HG02973 (cell line): ENCODE data around the gene LIPE.
"Not testable (repeated sequence)": the region's sequence is repeated elsewhere in the genome, so short reads cannot be mapped to it uniquely, and the experiment has no call there.

Source experiments
- ATAC-seq: cut with Tn5 transposase; IDR thresholded peaks from one replicate; pipeline ENCODE4 v1.9.1; 2021; ENCODE audit warnings: moderate library complexity; ENCODE audit not compliant: unreplicated experiment

The LIPE gene, protein sequence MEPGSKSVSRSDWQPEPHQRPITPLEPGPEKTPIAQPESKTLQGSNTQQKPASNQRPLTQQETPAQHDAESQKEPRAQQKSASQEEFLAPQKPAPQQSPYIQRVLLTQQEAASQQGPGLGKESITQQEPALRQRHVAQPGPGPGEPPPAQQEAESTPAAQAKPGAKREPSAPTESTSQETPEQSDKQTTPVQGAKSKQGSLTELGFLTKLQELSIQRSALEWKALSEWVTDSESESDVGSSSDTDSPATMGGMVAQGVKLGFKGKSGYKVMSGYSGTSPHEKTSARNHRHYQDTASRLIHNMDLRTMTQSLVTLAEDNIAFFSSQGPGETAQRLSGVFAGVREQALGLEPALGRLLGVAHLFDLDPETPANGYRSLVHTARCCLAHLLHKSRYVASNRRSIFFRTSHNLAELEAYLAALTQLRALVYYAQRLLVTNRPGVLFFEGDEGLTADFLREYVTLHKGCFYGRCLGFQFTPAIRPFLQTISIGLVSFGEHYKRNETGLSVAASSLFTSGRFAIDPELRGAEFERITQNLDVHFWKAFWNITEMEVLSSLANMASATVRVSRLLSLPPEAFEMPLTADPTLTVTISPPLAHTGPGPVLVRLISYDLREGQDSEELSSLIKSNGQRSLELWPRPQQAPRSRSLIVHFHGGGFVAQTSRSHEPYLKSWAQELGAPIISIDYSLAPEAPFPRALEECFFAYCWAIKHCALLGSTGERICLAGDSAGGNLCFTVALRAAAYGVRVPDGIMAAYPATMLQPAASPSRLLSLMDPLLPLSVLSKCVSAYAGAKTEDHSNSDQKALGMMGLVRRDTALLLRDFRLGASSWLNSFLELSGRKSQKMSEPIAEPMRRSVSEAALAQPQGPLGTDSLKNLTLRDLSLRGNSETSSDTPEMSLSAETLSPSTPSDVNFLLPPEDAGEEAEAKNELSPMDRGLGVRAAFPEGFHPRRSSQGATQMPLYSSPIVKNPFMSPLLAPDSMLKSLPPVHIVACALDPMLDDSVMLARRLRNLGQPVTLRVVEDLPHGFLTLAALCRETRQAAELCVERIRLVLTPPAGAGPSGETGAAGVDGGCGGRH

DNA sequence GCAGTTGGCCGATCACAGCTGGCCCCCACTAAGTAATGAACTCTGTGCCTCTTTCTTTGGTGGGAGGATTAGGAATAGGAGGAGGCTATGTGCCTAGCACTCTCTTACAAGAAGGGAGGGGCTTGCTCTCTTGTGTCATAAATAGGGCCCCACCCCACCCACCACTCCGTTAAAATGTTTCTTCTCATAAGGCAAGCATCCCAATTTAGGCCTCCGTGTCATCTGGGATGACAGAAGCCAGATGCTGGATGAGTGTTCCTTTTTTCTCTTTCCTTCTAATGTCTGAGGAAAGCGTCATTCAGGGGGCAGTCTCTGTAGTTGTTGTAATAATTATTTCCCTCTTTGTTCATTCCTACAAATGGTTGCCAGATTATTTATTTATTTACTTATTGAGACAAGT lies at the start of gene LIPE:
Gene LIPE (minus strand): TSS at position 76 of the 400 bp plus-strand sequence. CDS start 239 bp downstream, outside the sequence.
- ATAC-seq = no peak

DNA sequence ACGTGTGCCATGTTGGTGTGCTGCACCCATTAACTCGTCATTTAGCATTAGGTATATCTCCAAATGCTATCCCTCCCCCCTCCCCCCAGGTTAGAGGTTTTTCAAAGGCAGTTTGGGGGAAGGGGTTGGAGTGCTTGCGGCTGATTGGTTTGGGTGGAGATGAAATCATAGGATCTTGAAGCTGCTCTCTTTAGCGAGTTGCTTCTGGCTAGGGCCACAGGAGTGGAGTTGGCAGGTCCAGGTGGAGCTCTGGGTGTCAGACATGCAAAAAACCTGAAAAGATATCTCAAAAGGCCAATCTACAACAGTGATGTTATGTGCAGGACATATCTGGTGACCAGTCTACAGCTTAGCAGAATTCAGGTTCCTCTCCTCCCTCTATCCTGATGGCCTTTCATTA lies 48.2 kb upstream of the LIPE start:
- no peak for ATAC-seq

DNA sequence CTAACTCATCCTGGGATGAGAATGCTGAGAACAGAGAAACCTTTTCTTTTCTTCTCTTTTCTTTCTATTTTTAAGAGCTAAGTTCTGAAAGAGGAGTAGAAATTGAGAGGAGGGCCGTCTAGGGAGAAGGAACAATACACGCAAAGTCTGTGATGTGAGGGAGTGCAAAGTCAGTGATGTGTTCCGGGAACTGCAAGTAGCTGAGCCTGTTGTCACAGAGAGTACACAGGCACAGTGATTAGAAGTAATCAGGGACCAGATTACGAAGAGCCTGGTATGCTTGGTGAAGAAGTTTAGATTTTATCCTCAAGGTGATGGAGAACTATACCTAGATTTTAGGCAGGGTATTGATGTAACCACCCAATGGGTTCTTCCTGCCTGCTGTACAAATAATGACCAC lies 47.6 kb upstream of the LIPE start:
- no peak for ATAC-seq

DNA sequence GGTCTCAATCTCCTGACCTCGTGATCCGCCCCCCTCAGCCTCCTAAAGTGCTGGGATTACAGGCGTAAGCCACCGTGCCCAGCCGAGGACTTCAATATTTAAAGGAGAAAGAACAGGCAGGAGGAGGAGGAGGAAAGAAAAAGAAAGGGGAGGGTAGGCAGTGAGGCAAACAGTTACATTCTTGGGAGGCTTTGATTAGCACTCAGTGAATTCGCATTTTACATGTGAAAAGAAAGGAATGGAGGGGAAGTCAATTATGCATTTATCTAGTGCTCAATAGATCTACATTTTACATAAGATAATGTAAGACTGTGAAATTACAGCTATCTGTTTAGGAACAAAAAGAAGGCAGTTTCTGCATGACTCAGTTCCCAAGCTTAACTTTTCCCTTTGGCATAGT lies 46.5 kb upstream of the LIPE start:
- no peak for ATAC-seq

DNA sequence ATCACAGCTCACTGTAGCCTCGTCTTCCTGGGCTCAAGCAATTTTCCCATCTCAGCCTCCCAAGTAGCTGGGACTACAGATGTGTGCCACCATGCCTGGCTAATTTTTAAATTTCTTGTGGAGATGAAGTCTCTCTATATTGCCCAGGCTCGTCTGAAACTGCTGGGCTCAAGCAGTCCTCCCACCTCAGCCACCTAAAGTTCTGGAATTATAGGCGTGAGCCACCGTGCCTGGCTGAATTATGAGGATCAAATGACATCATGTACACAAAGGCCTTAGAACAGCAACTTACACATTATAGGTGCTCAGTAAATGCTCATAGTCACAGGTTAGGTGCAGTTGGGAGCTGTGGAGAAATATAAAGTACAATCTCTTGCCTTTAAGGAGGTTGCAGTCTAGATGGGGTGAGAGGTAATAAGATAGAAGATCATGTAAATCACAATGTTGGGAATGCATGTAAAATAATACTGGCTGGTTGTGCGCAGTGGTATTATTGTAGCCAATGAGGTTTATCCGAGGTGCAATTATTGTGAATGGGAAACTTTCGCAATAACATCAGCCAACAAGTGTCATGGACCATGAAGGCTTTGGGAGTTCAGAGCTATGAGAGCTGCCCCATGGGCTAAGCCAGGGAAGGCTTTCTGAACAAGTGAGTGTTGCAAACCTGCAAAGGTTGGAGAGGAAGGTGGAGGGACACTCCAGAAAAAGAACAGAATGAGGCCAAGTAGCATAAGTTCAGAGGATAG lies 45.4 kb upstream of the LIPE start:
- ATAC-seq = no peak

DNA sequence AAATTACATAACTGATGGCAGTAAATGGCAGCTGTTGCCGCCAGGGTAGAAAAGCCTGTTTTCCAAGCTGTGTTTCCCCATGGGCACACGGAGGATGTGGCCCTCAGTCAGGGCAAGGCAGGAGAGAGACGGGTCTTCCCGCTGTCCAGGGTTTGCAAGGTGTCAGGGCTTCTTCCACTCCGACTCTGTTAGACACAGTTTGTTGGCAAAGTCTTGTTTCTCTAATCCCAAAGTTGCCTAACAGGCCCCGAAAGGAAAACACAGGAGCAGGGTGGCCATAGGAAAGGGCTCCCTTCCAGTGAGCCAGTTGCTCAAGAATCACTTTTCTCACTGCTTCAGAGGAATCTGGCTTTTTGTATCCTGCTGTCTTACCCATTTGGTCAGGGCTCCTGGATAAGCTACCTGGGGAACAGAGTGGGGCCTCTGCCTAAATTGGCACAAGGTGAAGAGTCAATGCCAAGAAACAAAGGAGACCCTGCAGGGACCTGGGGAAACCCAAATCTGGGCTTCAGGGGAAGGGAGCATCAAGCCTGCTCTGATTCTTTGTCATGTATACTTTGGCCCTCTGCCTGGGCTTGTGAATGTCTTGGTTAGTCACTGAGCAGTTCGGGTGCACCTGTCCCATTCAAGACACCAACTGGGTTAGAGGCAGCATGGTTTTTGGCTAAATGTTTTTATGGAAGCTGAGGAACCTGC lies 44.5 kb upstream of the LIPE start:
- no peak for ATAC-seq

DNA sequence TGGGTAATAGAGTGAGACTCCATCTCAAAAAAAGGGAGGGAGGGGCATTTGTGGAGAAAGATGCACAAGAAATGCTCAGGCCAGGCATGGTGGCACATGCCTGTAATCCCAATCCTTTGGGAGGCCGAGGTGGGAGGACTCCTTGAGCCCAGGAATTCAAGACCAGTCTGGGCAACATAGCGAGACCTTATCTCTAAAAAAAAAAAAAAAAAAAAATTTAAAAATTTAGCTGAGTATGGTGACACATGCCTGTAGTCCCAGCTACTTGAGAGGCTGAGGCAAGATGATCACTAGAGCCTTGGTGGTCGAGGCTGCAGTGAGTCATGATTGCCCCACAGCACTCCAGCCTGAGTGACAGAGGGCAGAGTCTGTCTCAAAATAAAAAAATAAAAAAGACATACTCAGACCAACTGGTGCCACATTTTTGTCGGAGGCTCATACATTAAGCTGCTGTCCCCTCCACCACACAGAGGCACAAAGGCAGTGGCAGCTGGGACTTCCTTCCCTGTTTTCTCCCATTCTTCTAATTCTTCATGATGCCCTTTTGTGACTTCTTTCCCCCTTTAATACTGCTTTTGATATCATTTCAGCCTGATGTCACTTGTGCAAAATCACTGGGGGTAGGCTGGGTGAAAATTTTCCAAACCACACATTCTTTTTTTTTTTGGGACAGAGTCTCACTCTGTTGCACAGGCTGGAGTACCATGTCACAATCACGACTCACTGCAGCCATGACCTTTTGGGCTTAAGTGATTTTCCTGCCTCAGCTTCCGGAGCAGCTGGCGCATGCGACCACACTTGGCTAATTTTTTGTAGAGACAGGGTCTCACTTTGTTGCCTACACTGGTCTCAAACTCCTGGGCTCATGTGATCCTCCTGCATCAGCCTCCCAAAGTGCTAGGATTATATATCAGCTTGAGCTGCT lies 42.4 kb upstream of the LIPE start:
- no peak for ATAC-seq

DNA sequence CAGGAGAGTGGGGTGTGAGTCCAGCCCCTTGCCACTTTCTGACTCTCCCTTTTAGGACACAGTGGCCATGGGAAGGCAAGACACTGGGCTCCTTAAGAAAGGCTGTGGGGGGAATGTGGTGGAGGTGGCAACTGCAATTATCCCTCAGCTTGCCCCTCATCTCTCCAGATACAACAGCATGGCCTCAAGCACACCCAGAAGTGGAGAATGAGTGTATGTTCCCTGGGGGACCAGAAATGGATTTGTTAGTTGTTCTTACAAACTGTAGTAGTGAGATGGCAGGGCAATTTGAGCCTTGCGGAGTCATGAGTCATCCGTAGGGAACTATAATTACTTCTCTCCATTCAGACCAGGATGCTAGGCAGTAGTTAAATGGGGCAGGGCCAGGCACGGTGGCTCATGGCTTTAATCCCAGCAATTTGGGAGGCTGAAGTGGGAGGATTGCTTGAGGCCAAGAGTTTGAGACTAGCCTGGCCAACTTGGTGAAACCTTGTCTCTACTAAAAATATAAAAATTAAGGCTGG lies 41.1 kb upstream of the LIPE start:
- ATAC-seq = no peak

DNA sequence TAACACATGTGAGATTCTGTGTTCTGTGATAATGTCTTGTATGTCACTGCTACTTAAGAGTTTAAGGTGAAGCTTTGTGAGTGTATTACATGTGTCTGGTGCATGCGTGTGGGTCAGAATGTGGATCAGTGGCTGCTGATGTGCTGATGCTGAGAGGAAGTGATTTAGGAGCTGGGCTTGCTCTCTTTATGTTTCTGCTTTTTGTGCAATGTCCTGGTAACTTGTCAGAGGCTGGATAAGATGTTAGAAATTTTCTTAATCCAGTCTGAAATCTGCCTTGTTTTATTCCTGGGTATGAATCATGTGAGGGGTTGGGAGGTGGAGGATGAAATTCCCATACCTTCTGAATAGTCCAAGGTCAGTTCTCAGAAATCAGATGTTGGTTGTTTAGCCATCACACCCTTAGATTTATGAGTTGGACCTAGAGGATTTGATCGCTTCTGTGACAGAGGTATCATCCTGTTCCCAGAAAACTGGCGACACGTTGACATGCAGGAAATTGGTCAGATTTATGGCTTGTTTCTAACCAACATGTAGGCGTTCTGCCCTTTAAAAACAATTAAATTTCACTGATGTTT lies 40.1 kb upstream of the LIPE start:
- no peak for ATAC-seq

DNA sequence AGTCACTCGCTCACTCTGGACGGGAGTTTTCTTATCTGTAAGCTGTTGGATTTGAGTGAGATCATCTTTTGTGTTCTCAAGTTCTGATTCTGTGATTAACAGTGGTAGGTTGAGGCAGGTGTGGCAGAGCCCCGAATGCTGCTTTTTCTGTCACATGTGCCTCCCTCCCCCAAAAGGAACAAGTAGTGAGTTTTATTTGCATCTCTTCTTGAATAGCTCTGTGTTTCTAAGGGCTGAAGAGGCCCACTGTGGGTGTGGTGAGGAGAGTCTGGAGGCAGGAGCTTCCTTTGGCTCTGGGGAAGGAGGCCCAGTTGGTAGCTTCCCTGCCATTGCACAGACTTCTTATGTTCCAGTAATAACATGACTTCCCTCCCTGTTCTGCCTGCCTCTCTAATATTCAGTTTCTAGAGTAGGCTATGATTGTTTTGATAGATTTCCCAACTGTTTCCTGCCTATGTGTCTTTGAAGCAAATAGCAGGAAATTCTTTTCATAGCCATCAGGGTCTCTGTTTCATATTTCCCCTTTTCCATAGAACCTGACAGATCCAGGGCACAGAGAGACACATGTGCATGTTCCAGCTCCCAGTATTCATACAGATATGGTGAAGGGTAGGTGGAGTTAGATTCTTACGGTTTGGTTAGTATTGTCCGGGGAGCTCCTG lies 39.5 kb upstream of the LIPE start:
- peak; percentile 19 for ATAC-seq

DNA sequence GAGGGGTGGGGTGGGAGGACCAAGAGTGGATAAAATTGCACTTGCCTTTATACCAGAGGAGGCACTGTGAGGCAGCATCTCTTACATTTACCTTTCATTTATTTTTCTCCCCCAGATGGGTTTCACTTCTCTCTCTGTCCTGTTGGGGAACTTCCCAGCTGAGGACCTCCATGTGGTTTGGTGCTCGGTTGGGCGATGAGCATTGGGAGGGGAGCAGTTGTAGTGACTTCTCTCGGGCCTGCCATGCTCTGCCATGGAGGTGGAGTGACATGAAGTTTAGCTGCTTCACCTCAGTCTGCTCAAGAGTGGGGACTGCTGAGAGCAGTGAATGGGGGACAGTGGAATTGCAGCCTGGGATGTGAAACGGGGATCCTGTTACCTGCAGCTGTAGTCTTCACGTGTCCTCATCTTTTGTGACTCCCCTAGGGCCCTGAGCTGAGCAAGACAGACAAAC lies 38.7 kb upstream of the LIPE start:
- peak; percentile 67 for ATAC-seq

DNA sequence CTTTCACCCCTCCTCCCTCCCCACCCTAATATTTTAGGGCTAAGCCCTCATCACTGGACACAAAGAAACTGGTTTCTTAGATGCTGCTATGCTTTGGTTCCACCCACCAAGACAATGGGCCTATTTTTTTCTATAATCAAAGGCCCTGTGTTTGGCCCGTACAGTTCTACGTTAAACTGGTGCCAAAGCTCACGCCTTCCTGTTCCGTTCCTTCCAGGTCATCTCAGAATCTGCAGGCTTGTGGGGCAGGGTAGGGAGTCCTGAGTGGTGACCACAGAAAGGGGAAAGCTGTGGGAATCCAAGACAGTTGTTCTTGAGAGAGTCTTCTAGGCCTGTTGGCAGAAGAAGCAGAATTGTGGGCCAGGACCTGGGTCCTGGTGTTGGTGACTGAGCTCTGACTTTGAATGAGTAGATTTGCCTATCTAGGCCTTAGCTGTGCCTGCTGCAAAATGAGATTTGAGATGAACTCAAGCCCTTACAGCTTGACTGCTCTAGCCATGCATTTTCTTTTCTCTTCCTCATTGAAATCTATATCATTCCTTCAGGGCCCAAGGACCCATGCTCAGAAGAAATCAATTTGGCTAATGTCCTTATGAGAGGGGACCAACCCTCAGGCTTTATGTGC lies 34.6 kb upstream of the LIPE start:
- no peak for ATAC-seq

DNA sequence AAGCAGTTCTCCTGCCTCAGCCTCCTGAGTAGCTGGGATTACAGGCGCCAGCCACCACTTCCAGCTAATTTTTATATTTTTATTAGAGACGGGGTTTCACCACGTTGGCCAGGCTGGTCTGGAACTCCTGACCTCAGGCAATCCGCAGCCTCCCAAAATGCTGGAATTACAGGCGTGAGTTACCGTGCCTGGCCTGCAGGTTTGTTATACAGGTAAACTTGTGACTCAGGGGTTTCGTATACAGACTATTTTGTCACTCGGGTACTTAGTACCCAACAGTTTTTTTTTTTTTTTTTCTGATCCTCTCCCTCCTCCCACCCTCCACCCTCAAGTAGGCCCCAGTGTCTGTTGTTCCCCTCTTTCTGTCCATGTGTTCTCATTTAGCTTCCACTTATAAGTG lies 34.0 kb upstream of the LIPE start:
- not testable (repeated sequence) for ATAC-seq

DNA sequence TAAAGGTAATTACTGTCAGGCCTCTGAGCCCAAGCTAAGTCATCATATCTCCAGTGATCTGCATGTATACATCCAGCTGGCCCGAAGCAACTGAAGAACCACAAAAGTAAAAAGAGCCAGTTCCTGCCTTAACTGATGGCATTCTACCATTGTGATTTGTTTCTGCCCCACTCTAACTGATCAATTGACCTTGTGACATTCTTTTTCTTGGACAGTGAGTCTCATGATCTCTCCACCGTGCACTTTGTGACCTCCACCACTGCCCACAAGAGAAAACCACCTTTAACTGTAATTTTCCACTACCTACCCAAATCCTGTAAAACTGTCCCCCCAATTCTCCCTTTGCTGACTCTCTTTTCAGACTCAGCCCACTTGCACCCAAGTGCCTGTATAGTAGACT lies 32.7 kb upstream of the LIPE start:
- ATAC-seq = no peak

DNA sequence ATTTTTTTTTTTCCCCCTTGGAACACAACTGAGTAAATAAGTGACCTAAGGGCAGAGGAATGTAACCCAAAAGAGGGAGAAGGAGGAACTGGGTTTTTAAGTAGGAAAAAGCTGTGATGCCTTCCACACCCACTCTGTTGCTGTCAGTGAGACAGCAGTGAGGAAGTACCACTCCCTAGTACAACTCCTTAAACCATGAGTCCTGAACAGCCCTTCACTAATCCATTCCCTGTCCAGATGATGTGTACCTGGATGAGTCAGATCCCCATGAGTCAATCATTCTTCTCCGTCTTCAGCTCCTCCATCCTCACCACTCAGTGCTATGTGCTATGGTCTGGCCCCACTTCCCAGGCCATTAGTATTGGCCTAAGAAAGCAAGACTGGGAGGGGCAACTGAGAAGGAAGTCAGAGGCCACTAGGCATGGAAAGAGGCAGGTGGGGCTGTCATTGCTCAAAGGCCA lies 28.5 kb upstream of the LIPE start:
- no peak for ATAC-seq

DNA sequence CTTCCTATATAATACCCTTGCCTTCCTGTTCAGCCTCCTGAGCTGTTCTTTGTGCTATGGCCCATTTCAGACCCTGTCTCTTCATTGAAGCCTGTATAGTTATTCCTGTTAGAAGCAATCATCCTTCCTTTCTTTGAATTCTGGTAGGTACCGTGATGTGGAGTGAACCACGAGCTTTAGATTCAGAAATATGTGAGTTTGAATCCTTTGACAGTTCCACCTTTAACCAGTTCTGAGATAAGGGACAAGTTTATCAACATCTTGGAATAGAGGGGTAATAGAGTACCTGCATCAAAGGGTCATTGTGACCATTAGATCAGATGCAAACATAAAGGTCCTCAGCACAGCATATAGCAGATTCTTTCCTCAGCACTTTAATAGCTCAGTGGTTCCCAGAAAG lies 27.9 kb upstream of the LIPE start:
- no peak for ATAC-seq

DNA sequence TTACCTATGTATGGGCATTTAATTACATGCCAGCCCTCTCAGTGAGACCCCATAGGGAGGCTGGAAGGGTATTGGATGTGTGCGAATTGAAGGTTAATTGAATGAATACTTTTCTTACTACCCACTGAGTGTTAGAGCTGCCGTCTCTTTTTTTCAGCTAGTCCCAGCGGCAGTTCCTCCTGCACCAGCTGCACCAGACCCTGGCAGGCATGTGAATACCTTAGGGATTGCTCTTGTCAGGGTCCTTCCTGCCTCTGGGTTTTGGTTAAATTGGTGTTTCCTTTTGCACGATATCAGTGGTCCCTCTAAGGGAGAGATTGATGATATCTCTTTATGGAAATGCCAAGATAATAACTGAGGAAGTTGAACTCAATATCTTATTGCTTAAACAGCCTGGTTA lies 25.4 kb upstream of the LIPE start:
- ATAC-seq = no peak
